ENCODE measurements around the gene EXOSC9.

EXOSC9 gene

DNA sequence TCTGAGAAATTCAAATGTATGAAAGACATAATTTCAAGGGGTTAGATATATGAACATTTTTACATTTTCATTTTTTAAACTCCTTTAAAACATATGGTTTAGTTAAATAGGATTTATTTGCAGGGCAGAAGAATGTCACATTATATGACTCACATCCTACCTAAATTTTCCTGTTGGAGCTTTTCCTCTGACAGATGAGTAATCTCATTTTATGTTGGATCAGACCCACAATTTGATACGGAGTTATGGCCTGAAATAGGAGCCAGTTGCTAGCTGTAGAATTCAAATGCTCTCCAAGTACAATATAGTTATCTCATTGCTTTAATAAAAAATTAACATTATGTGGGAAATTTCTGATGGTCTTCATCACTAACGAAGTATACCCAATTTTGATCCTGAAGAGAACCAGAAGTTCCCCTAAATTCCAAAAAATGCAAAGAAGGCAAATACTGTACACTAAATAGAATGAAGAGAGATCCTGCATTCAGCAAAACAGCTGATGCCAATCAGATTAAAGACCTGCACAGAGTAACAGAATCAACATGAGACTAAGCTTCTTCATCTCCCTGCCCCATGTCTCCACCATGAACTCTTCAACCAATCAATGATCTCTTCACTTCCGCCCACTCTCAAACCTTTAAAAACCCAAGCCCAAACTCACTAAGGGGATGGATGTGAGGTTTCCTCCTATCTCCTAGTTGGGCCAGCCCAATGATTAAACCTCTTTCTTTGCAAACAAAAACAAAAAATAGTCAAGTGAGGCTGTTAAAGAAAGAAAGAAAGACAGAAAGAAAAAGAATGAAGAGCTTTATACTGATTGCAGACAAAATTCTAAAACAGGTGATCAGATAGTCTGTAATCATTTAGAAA, 10.9 kb upstream of the EXOSC9 start:
- DNase-seq = no peak

GRCh38 chr4:121790976-121791375, 10.1 kb upstream of the EXOSC9 start:
- DNase-seq = no peak

DNA sequence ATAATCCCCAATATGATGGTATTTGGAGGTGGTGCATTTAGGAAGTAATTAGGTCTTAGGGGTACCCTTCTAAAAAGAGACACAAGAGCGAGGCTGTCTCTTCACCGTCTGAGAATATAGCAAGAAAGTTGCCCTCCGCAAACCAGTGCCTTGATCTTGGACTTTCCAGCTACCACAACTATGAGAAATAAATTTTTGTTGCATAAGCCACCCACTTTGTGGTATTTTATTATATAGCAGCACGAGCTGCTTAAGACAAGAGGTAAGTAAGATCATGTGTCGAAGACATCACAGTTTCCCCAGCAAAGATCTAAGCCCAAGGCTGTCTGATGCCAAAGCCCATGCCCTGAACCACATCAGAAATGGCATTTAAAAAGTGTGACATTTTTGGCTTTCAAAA, 9.6 kb upstream of the EXOSC9 start:
- DNase-seq = no peak

- no peak for DNase-seq
Measured at GRCh38 chr4:121792966-121793365, 8.2 kb upstream of the EXOSC9 start.

DNA sequence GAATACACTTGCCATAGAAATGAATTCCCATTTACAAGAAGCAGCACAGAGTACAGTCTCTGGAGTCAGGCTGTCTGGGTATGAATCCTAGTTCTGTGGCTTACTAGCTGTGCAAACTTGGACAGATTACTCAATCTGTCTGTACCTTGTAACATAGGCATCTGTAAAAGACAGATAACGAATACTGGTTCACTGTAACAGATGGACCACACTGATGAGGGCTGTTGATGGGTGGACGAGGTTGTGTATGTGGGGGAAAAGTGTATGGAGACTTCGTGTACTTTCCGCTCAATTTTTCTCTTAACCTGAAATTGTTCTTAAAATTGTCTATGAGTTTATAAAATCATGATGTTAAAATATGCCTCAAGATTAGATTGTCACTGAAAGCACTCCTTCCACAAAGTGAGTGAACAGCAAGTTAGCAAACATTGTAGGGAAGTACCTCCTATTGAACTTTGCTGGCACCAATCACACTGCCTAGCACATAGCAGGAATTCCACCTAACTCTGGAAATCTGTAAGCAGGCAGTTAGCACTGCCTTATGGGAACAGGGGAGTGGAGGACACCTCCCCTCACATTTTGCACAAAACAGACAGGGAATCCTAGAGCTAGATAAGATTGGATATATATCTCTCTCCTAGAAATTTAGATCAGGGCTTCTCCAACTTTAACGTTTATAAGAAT, 6.5 kb upstream of the EXOSC9 start:
- no peak for DNase-seq

DNA sequence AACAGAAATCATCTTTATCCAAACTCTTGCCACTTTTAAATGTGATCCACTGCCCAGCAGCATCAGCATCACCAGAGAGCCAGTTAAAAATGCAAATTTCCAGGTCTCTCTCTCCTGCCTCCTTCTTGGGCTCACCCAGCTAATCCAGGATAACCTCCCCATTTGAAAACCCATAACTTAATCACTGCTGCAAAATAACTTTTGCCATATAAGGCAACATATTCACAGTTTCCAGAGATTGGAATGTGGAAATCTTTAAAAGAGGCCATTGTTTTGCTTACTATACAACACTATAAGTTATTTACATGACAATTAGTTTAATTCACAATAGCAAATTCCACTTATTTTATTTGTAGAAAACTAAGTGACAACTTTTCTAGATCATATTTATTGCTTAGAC, 4.8 kb upstream of the EXOSC9 start:
- DNase-seq = no peak

DNA sequence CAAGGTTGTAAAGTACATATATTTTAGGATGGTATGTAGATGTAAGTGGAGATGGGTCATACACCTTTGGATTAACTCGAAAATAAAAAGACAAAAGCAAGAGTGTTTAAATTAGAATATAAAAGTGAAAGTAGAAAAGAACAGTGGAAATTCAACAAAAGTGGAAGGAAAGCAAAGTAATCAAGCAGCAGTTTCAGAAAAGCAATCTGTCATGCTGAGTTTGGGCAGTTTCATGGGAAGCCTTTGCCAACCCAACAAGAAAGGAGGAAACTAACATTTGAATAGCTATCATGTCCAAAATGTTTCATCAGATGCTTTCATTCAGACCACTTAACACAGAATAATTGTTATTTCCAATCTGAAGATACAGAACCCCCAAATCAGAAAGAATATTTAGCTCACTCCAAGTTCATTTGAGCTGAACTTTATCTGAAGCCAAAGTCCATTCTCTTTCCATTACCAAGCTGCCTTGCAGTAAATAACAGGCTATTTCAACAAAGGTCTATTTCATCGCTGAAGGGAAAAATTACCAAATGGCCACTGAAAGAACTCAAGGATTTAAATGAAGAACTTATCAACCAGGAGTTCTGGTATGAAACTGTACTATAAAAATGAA, 1.8 kb upstream of the EXOSC9 start:
- DNase-seq = no peak

DNA sequence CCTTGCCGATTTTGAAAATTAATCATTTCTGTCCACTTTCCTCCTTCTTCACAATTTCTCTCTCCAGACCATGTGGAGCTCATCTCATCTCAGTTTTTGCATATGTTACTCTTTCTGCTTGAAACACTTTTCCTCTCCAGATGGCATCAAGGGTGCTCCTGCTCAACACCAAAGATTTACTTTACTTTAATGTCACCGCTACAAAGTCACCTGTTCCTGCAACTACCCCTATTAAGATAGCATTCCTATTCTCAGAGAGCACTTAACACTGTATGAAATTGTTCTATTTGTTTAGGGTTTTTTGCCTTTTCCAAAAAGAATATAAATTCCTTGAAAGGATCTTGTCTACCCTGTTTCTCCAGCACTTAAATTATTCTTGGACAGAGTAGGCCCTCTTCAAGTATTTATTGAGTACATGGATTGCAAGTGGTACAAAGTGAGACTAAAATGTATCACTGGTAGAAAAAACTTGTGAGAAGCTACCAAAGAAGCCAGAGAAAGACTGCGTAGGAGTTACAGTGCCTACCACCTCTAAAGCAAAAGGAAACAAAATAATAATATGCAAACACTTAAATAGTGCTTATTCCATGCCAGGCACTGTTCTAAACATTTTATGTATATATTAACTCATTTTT, 1.1 kb upstream of the EXOSC9 start:
- DNase-seq = no peak

GRCh38 chr4:121800638-121800960, 524 bp upstream of the EXOSC9 start:
- no peak for DNase-seq

GRCh38 chr4:121801715-121802075, 572 bp downstream of the EXOSC9 start:
- DNase-seq = no peak

DNA sequence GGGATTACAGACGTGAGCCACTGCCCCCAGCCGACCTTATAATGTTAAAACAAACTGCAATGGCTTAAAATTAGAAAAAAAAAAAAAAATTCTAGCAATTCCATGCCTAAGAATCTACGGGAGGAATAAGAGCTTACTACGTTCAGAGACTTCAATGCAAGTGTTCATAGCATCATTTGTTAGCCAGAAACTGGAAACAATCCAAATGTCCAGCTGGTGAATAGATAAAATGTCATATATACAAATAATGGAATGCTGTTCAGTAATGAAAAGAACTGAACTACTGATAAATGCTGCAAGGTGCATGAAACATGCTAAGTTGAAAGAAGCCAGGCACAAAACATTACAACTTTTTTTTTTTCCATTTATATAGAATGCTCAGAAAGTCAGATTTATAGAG, 5.3 kb downstream of the EXOSC9 start:
- DNase-seq = no peak

GRCh38 chr4:121811122-121811521, 10.0 kb downstream of the EXOSC9 start:
- no peak for DNase-seq

DNA sequence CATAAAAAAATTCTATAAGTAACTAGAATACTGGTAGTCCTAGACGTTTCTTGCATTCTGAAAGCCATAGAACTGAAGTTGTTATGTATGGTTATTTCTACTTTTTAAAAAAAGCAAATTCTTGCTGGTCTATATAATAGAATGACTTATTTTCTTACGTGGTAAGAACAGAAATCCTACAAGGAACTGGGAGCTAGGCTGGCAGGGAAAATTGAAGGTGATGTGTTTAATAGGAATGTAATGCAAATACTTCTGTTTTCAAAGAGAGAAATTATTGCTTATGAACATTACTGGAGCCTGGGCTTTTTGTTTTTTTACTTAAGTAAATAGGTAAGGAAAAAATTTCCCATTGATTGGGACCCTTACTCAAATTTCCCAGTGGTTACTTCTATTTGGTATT, 13.6 kb downstream of the EXOSC9 start:
- no peak for DNase-seq

DNA sequence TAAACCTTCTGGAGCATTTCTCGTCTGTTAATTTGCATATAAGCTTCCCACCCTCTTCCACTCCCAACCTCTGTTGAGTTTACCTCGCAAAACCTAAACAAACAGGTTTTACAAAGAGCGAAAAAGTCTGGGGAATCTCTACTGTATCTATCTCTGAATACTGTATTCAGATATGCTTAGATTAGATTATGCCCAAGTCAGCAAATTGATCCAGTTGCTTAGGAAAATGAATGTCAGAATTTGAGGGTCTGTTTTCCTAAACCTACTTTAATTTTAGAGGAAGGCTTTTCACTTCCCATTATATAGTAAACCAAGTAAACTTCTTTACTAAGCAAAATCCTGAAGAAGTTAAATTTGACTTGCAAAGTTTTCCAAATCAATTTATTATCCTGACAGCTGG, 15.9 kb downstream of the EXOSC9 start:
- DNase-seq = no peak

- DNase-seq = no peak
Measured at GRCh38 chr4:121817701-121818100, 16.6 kb downstream of the EXOSC9 start.

GRCh38 chr4:121818215-121818614, 17.1 kb downstream of the EXOSC9 start:
- DNase-seq = no peak

- DNase-seq = no peak
Measured at GRCh38 chr4:121819216-121819965, 18.3 kb downstream of the EXOSC9 start.

GRCh38 chr4:121822047-121822446, 20.9 kb downstream of the EXOSC9 start:
- no peak for DNase-seq

- DNase-seq = peak; percentile 24
Measured at GRCh38 chr4:121822796-121823504, 21.8 kb downstream of the EXOSC9 start.

DNA sequence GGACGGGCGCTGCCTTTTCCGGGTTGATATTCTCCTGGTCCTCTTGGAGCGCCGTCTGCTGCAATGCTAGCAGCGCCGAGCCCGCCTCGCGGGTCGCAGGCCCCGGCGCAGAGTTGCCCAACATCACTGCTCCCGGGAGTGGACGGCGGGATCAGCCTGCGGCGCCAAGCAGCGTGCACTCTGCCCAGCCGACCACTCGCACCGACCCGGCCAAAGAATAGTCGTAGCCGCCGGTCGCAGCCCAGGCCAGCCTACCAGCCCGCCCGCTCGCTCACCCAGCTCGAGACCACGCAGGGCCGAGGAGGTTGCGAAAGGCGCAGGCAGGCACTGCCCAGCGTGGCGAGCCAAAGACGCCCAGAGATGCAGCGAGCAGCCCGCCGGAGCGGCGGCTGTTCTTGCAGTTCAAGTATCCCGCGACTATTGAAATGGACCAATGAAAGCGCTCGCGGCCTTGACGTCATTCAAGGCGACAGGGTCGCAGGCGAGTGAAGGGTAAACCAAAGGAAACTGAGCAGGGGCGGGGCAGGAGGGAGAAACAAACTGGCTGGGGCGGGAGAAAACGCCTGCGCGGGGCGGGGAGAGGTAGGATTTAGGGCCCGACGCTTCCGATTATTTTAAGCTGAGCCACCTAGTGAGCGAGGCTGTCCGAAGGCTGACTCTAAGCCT, 22.5 kb downstream of the EXOSC9 start, which contains the start of gene CCNA2:
Gene CCNA2, minus strand, starts transcription at position 379 of the 666 bp plus-strand sequence. Its CDS starts 255 bp downstream, at position 124.
- peak; percentile 95 for DNase-seq

DNA sequence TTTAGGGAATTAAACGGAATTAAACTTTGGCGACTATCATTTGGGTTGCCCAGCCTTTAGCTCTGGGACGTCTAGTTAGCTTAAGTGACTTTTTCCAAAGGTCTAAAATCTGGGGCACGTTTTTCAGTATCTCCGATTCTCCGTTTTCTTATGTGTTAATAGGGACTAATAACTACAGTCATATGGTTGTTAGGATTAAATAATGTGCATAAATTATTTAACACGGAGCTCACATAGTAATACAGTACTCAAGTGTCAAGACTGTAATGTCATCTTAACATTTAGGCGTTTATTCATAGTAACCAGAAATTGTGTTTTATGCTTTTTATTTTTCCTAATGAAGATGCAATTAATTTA, 23.0 kb downstream of the EXOSC9 start:
- no peak for DNase-seq

DNA sequence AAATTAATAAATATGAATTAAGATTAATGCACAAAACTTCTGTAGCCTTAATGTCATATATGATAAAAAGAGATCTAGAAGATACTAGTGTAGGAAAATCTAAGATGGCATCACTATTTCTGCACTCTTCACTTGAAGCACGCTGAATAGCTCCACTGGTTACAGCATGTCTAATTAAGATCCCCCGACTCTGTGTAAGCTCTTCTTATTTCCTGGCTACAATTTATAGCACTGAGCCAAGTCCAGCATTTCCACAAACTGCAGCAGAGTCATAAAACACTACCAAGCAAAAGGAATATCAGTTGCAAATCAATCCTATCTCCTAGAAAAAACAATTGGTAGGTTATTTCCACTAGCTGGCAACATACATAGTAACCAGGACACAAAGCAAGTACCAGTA, 23.8 kb downstream of the EXOSC9 start:
- DNase-seq = no peak
